B cell (primary cell): ENCODE data around the gene KLHL42. TPM values are rescaled to one million over a fixed set of nuclear protein-coding genes. Genes with fewer than 3 reads are reported as not detected.
"Not testable (repeated sequence)": the region's sequence is repeated elsewhere in the genome, so short reads cannot be mapped to it uniquely, and the experiment has no call there.

Source experiments
- ATAC-seq: fragments of 200-7000 bp; cut with Tn5 transposase; one replicate; pipeline ENCODE4 v1.10.0; 2021; ENCODE audit warnings: low read depth, mild to moderate bottlenecking, moderate number of reproducible peaks, moderate library complexity
- CTCF ChIA-PET: fragments of 350-600 bp; sonication (Branson Sonifier 250); formaldehyde crosslinking; loops from one replicate; lab custom pipeline; 2021; ENCODE audit warnings: antibody characterized with exemption, inconsistent platforms; lab: Charles Lee
- POLR2A ChIA-PET: fragments of 350-600 bp; sonication (Branson Sonifier 250); formaldehyde crosslinking; loops from one replicate; lab custom pipeline; 2021; ENCODE audit warnings: antibody characterized with exemption; lab: Charles Lee
- DNase-seq: peaks from one replicate; pipeline ENCODE4 v3.0.0; 2013
- H2AFZ ChIP-seq: 2 replicates; pipeline ENCODE4 v1.6.1; 2012; ENCODE audit warnings: mild to moderate bottlenecking, low read depth, low read length; ENCODE audit not compliant: insufficient read depth, poor library complexity, severe bottlenecking
- H3K27ac ChIP-seq, 2 donors: 1 replicate in 1 of 2; 2 replicates in 1 of 2; pipeline ENCODE4 v1.5.1; 2012 to 2013; ENCODE audit warnings: low read length in 2 of 2, mild to moderate bottlenecking in 2 of 2, moderate library complexity in 1 of 2
- H3K27me3 ChIP-seq, 4 experiments: fragments of 200-600 bp in 1 of 4; sonication (generic) in 1 of 4; replicated peaks in 1 of 4; 1 replicate in 2 of 4; 2 replicates in 2 of 4; pipeline versions ENCODE4 v1.6.1 to v1.7.0; 2013 to 2016; ENCODE audit warnings: low read length in 3 of 4, mild to moderate bottlenecking in 2 of 4, mixed read lengths in 1 of 4, moderate library complexity in 1 of 4; ENCODE audit not compliant: insufficient read depth in 4 of 4, control insufficient read depth in 3 of 4; ENCODE audit errors: control extremely low read depth in 1 of 4
- H3K36me3 ChIP-seq, 2 experiments: replicated peaks in 1 of 2; 1 replicate in 1 of 2; 2 replicates in 1 of 2; pipeline versions ENCODE4 v1.6.1 to v1.7.1; 2013; ENCODE audit warnings: low read length in 1 of 2; ENCODE audit not compliant: insufficient read depth in 2 of 2, control insufficient read depth in 1 of 2; ENCODE audit errors: control extremely low read depth in 1 of 2, extremely low read depth in 1 of 2
- H3K4me1 ChIP-seq, 2 donors: fragments of 200-600 bp in 1 of 2; sonication (generic) in 1 of 2; 1 replicate in 1 of 2; 2 replicates in 1 of 2; pipeline versions ENCODE4 v1.5.1 to v1.6.1; 2013 to 2017; ENCODE audit warnings: low read length in 2 of 2; ENCODE audit not compliant: control insufficient read depth in 2 of 2, insufficient read depth in 2 of 2
- H3K4me2 ChIP-seq: replicated peaks from 2 replicates; pipeline ENCODE3; 2012; ENCODE audit warnings: mild to moderate bottlenecking, low read depth, low read length; ENCODE audit not compliant: poor library complexity, severe bottlenecking
- H3K4me3 ChIP-seq, 5 experiments: fragments of 200-600 bp in 1 of 5; sonication (generic) in 1 of 5; 1 replicate in 3 of 5; 2 replicates in 2 of 5; pipeline versions ENCODE4 v1.5.1 to v1.7.0; 2011 to 2016; ENCODE audit warnings: low read length in 4 of 5, mild to moderate bottlenecking in 4 of 5, low read depth in 2 of 5, control low read depth in 1 of 5, moderate library complexity in 1 of 5; ENCODE audit not compliant: insufficient read depth in 1 of 5; ENCODE audit errors: control extremely low read depth in 1 of 5, extremely low read depth in 1 of 5
- H3K79me2 ChIP-seq: fragments of 200-600 bp; sonication (generic); one replicate; pipeline ENCODE4 v1.6.0; 2016; ENCODE audit warnings: low read length; ENCODE audit not compliant: control insufficient read depth, insufficient read depth
- H3K9ac ChIP-seq: fragments of 200-600 bp; sonication (generic); 2 replicates; pipeline ENCODE4 v1.6.1; 2017; ENCODE audit warnings: mild to moderate bottlenecking, low read length, moderate library complexity
- H3K9me3 ChIP-seq, 3 donors: one replicate each; pipeline versions ENCODE4 v1.6.1 to v1.7.1; 2013; ENCODE audit warnings: low read length in 2 of 3; ENCODE audit not compliant: control insufficient read depth in 2 of 3, insufficient read depth in 1 of 3; ENCODE audit errors: control extremely low read depth in 1 of 3
- H4K20me1 ChIP-seq: 2 replicates; pipeline ENCODE4 v1.6.0; 2012; ENCODE audit warnings: mild to moderate bottlenecking, low read length; ENCODE audit not compliant: insufficient read depth, control insufficient read depth, poor library complexity, severe bottlenecking
- H3K27ac Mint-ChIP-seq: one replicate; pipeline ENCODE4 v1.8.0; 2021; ENCODE audit warnings: mixed read lengths
- H3K27me3 Mint-ChIP-seq: one replicate; pipeline ENCODE4 v1.8.0; 2021; ENCODE audit warnings: mixed read lengths
- H3K4me1 Mint-ChIP-seq: one replicate; pipeline ENCODE4 v1.8.0; 2021; ENCODE audit warnings: mixed read lengths
- H3K4me3 Mint-ChIP-seq: one replicate; pipeline ENCODE4 v1.8.0; 2021; ENCODE audit warnings: mixed read lengths
- H3K9me3 Mint-ChIP-seq: one replicate; pipeline ENCODE4 v1.8.0; 2022; ENCODE audit warnings: mixed read lengths; ENCODE audit not compliant: insufficient read depth
- EZH2 ChIP-seq: IDR thresholded peaks from 2 replicates; pipeline ENCODE4 v1.6.1; 2012; ENCODE audit warnings: borderline replicate concordance, low read depth, mild to moderate bottlenecking, moderate library complexity, low read length; ENCODE audit not compliant: insufficient read depth, poor library complexity, severe bottlenecking
- WGBS: methylation state at CpG from one replicate; pipeline ENCODE4 v1.1.5; 2013; ENCODE audit warnings: missing lambda C conversion rate; ENCODE audit not compliant: insufficient coverage; 5-methylcytosine and 5-hydroxymethylcytosine counted together
- intact Hi-C: fragments of 100-400 bp; cut with micrococcal nuclease; formaldehyde crosslinking; loops from one replicate; pipeline ENCODE4 v1.10.0; 2022
- polyA plus RNA-seq: library from polyadenylated mRNA; depleted of rRNA; stranded (reverse); fragments of >200 nt; gene quantifications from 2 replicates; pipeline ENCODE4 v1.2.3, GENCODE V29; 2012
- total RNA-seq, 2 donors: library from RNA; stranded (reverse); fragments of 120-200 nt in 1 of 2; gene quantifications; 1 replicate in 1 of 2; 2 replicates in 1 of 2; pipeline versions ENCODE4 v1.2.3 to v1.2.4, GENCODE V29; 2013 to 2022
- TF ChIP-seq, protein P1 (sequence below): fragments of 200-600 bp; IDR thresholded peaks from one replicate; pipeline ENCODE4 v1.8.0; 2022; ENCODE audit warnings: antibody characterized with exemption, mild to moderate bottlenecking

KLHL42 gene
- total and polyA plus RNA-seq, 2 donors (not counting 1 experiment from before 2014, with no cell fraction given): 11.5 to 20.5 TPM

- CTCF ChIA-PET: interaction anchor here (1.1 kb wide), 1 partner anchor 24 kb away, joined by 3 read pairs; no protein-coding TSS in a partner anchor
- intact Hi-C loops: no loop called here
- no peaks in the 10 kb centered on the region for H3K4me1 Mint-ChIP-seq
- H3K9me3 ChIP-seq: no peaks in the 10 kb centered on the region
- no peak for DNase-seq
- no peak overlapping the region for H3K27ac Mint-ChIP-seq
- peaks cover 6% of the 10 kb centered on the region for H3K9me3 Mint-ChIP-seq
- H3K27me3 Mint-ChIP-seq: peaks cover 10% of the 10 kb centered on the region
- no peaks in the 10 kb centered on the region for H3K79me2 ChIP-seq
- no peak for ATAC-seq
- H3K36me3 ChIP-seq: no peaks in the 10 kb centered on the region
- H3K4me2 ChIP-seq: no peak overlapping the region
- H4K20me1 ChIP-seq: no peaks in the 10 kb centered on the region
- H3K9ac ChIP-seq: no peak overlapping the region
- H3K27me3 ChIP-seq: no peaks in the 10 kb centered on the region
- WGBS: 100% methylated on average over 1 of the region's 2 CpGs
- H3K4me3 ChIP-seq: no peak overlapping the region
- TF ChIP-seq, protein P1, sequence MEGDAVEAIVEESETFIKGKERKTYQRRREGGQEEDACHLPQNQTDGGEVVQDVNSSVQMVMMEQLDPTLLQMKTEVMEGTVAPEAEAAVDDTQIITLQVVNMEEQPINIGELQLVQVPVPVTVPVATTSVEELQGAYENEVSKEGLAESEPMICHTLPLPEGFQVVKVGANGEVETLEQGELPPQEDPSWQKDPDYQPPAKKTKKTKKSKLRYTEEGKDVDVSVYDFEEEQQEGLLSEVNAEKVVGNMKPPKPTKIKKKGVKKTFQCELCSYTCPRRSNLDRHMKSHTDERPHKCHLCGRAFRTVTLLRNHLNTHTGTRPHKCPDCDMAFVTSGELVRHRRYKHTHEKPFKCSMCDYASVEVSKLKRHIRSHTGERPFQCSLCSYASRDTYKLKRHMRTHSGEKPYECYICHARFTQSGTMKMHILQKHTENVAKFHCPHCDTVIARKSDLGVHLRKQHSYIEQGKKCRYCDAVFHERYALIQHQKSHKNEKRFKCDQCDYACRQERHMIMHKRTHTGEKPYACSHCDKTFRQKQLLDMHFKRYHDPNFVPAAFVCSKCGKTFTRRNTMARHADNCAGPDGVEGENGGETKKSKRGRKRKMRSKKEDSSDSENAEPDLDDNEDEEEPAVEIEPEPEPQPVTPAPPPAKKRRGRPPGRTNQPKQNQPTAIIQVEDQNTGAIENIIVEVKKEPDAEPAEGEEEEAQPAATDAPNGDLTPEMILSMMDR: no peak
- TF ChIP-seq EZH2: no peak
- H3K4me3 Mint-ChIP-seq: no peak overlapping the region
- no peaks in the 10 kb centered on the region for H3K4me1 ChIP-seq
- H2AFZ ChIP-seq: no peak overlapping the region
- POLR2A ChIA-PET: no interaction called here
- H3K27ac ChIP-seq: no peak overlapping the region
These were observed 65.2 kb downstream of the KLHL42 start for GRCh38 chr12:27845187-27845586.

- H3K9me3 ChIP-seq, ATAC-seq, POLR2A ChIA-PET, H3K4me3 Mint-ChIP-seq, H3K27ac ChIP-seq, DNase-seq, H3K9me3 Mint-ChIP-seq, H4K20me1 ChIP-seq, H3K4me2 ChIP-seq, intact Hi-C loops, H3K27me3 Mint-ChIP-seq, H3K36me3 ChIP-seq, H3K27ac Mint-ChIP-seq, H3K27me3 ChIP-seq, H3K4me3 ChIP-seq, H3K4me1 ChIP-seq, H3K4me1 Mint-ChIP-seq, H3K9ac ChIP-seq, H2AFZ ChIP-seq, H3K79me2 ChIP-seq: not testable (repeated sequence)
- no CpG with 5 or more reads among the region's 3 CpGs for WGBS
- CTCF ChIA-PET: interaction anchor here (1.1 kb wide), 1 partner anchor 25 kb away, joined by 3 read pairs; no protein-coding TSS in a partner anchor
These were observed 65.7 kb downstream of the KLHL42 start for GRCh38 chr12:27845706-27846105.

DNA sequence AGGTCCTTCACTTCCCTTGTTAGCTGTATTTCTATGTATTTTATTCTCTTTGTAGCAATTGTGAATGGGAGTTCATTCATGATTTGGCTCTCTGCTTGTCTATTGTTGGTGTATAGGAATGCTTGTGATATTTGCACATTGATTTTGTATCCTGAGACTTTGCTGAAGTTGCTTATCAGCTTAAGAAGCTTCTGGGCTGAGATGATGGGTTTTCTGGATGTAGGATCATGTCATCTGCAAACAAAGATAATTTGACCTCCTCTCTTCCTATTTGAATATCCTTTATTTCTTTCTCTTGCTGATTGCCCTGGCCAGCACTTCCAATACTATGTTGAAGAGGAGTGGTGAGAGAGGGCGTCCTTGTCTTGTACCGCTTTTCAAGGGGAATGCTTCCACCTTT, 67.3 kb downstream of the KLHL42 start:
- not testable (repeated sequence) for ATAC-seq

More for the DNA sequence above, 67.3 kb downstream of the KLHL42 start:
- H3K27ac ChIP-seq, H3K4me1 Mint-ChIP-seq, H3K9me3 ChIP-seq, H3K79me2 ChIP-seq, H3K9me3 Mint-ChIP-seq, H3K27me3 ChIP-seq, H3K9ac ChIP-seq, H3K36me3 ChIP-seq, H3K4me3 ChIP-seq, H3K27me3 Mint-ChIP-seq, DNase-seq, H3K4me1 ChIP-seq, POLR2A ChIA-PET, H3K27ac Mint-ChIP-seq, H2AFZ ChIP-seq, H4K20me1 ChIP-seq, intact Hi-C loops, CTCF ChIA-PET, H3K4me2 ChIP-seq, H3K4me3 Mint-ChIP-seq: not testable (repeated sequence)
- no CpG with 5 or more reads among the region's 2 CpGs for WGBS
